Measurements from ENCODE around the gene TMEM11. TPM values are rescaled to one million over a fixed set of nuclear protein-coding genes. Genes with fewer than 3 reads are reported as not detected.

TMEM11 gene
- total and polyA plus RNA-seq, 2 of the 4 experiments (the other 2 are of a cell fraction): 19.9 to 44.7 TPM

DNA sequence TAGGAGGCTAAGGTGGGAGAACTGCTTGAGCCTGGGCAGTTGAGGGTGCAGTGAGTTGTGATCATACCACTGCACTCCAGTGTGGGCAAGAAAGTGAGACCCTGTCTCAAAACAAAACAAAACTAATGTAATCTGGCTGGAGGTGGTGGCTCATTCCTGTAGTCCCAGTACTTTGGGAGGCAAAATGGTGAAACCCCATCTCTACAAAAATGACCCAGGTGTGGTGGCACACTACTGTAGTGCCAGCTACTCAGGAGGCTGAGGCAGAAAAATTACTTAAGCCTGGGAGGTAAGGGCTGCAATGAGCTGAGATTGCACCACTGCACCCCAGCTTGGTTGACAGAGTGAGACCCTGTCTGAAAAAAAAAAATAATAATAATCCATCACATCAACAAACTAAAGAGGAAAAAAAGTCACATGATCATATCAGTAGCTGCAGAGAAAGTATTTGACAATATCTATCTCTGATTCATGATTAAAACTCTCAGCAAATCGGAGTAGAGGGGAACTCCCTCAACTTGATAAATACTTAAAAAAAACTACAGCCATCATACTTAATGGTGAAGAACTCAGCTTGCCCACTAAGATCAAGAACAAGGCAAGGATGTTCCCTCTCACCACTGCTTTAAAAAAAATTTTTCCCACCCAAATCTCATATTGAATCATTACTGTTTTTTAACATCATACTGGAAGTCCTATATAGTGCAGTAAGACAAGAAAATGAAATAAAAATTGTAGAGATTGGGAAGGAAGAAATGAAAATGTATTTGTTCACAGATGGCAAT lies 56.2 kb downstream of the TMEM11 start (continued):
- no peak for TF ChIP-seq RAD21 (IDR thresholded peaks at IDR 0.05; ENCODE audit: low read length)

DNA sequence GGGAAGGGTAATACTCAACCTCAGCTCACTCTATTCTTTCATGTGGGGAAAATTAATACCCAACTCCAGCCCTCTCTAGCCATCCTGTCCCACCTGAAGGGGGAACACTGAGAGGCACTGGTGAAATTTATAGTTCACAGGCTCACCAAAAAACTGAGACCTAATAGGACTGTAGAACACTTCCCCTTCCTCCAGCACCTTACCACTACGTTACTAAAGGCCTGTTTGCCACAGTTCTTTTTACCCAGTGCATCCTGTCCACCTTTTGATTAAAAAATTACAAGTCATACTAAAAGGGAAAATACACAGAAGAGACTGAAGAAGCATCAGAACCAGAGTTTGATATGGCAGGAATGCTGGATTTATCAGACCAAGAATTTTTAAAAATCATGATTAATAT lies 61.2 kb downstream of the TMEM11 start:
- no peaks in the 10 kb centered on the region for H3K27me3 ChIP-seq (ENCODE audit: control insufficient read depth, insufficient read depth, low read length)
- H3K9me1 ChIP-seq (ENCODE audit: insufficient read depth, low read length): no peaks in the 10 kb centered on the region
- H3K14ac ChIP-seq (replicated peaks; ENCODE audit: low read depth, low read length): no peak overlapping the region
- no peaks in the 10 kb centered on the region for H3K36me3 ChIP-seq (ENCODE audit: control insufficient read depth, insufficient read depth, low read length)
- no peak overlapping the region for H4K8ac ChIP-seq (ENCODE audit: low read depth in 2 of 2, low read length in 2 of 2)
- no peak overlapping the region for H2BK120ac ChIP-seq (ENCODE audit: low read depth, low read length)
- H4K20me1 ChIP-seq (ENCODE audit: insufficient read depth, low read length): no peaks in the 10 kb centered on the region
- H3K23ac ChIP-seq (ENCODE audit: low read depth, low read length): no peak overlapping the region
- H2BK15ac ChIP-seq (ENCODE audit: low read depth, low read length): no peak overlapping the region
- in situ Hi-C loops (cut with MboI; ENCODE audit: low sequenced_read_pairs): no loop called here
- no peak overlapping the region for H3K9ac ChIP-seq (ENCODE audit: low read depth, low read length)
- H2AK9ac ChIP-seq (replicated peaks; ENCODE audit: low read depth, low read length, poor library complexity): no peak overlapping the region
- TF ChIP-seq RCOR1 (IDR thresholded peaks at IDR 0.05; ENCODE audit: insufficient replicate concordance, low read length) (no peak), CHD1 (IDR thresholded peaks at IDR 0.05; ENCODE audit: low read depth, low read length) (no peak), MAFK (IDR thresholded peaks at IDR 0.05; ENCODE audit: low read depth, low read length) (no peak), CEBPB (IDR thresholded peaks at IDR 0.05; ENCODE audit: low read depth, low read length) (no peak), RFX5 (IDR thresholded peaks at IDR 0.05; ENCODE audit: low read depth, low read length) (no peak), MAZ (IDR thresholded peaks at IDR 0.05; ENCODE audit: borderline replicate concordance, low read depth, low read length) (no peak), MXI1 (IDR thresholded peaks at IDR 0.05; ENCODE audit: borderline replicate concordance, low read depth, low read length) (no peak)
- TF ChIP-seq, protein P1, sequence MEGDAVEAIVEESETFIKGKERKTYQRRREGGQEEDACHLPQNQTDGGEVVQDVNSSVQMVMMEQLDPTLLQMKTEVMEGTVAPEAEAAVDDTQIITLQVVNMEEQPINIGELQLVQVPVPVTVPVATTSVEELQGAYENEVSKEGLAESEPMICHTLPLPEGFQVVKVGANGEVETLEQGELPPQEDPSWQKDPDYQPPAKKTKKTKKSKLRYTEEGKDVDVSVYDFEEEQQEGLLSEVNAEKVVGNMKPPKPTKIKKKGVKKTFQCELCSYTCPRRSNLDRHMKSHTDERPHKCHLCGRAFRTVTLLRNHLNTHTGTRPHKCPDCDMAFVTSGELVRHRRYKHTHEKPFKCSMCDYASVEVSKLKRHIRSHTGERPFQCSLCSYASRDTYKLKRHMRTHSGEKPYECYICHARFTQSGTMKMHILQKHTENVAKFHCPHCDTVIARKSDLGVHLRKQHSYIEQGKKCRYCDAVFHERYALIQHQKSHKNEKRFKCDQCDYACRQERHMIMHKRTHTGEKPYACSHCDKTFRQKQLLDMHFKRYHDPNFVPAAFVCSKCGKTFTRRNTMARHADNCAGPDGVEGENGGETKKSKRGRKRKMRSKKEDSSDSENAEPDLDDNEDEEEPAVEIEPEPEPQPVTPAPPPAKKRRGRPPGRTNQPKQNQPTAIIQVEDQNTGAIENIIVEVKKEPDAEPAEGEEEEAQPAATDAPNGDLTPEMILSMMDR (conservative IDR thresholded peaks at IDR 0.05; ENCODE audit: low read depth, low read length): no peak
- TF ChIP-seq, protein P2, sequence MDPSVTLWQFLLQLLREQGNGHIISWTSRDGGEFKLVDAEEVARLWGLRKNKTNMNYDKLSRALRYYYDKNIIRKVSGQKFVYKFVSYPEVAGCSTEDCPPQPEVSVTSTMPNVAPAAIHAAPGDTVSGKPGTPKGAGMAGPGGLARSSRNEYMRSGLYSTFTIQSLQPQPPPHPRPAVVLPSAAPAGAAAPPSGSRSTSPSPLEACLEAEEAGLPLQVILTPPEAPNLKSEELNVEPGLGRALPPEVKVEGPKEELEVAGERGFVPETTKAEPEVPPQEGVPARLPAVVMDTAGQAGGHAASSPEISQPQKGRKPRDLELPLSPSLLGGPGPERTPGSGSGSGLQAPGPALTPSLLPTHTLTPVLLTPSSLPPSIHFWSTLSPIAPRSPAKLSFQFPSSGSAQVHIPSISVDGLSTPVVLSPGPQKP (IDR thresholded peaks at IDR 0.05; ENCODE audit: borderline replicate concordance, low read depth, low read length): no peak
- H3K56ac ChIP-seq (ENCODE audit: extremely low read depth, insufficient read depth, low read length): no peak overlapping the region
- WGBS, 2 experiments (ENCODE audit: extremely low coverage in 2 of 2, insufficient read length in 1 of 2): no CpG with 5 or more reads among the region's 1 CpG
- H4K91ac ChIP-seq (ENCODE audit: insufficient read depth, low read depth, low read length): no peak overlapping the region
- H3K4me1 ChIP-seq (ENCODE audit: control insufficient read depth, insufficient read depth, low read length): no peaks in the 10 kb centered on the region
- no peak overlapping the region for H3K4me2 ChIP-seq (ENCODE audit: low read depth, low read length)
- ATAC-seq (ENCODE audit: low read depth) (no peak), DNase-seq (no peak)
- CTCF ChIA-PET: no interaction called here
- no peak overlapping the region for H2BK20ac ChIP-seq (ENCODE audit: low read depth, low read length)
- no peak overlapping the region for H3K27ac ChIP-seq (ENCODE audit: insufficient read depth, low read length)
- dilution Hi-C loops (cut with HindIII; ENCODE audit: low sequenced_read_pairs, unreplicated experiment): no loop called here
- H3K79me1 ChIP-seq (ENCODE audit: low read depth in 1 of 2, low read length in 2 of 2): peaks cover 0 to 3% of the 10 kb centered on the region in 2 experiments; a peak in 1 of 4 replicates
- no TSS peak for BruUV-seq (replicated peaks)
- no peak overlapping the region for H3K18ac ChIP-seq (ENCODE audit: low read depth, low read length)
- no peak overlapping the region for H3K4me3 ChIP-seq (ENCODE audit: insufficient read depth, low read depth, low read length)
- no peaks in the 10 kb centered on the region for H3K9me3 ChIP-seq (ENCODE audit: control insufficient read depth, insufficient read depth, low read length)
- no peak overlapping the region for H3K4ac ChIP-seq (ENCODE audit: low read depth, low read length)
- POLR2A ChIA-PET (ENCODE audit: unreplicated experiment): no interaction called here
- H2AFZ ChIP-seq (replicated peaks; ENCODE audit: low read length, poor library complexity): no peak overlapping the region
- H2AK5ac ChIP-seq (ENCODE audit: low read depth, low read length): no peak overlapping the region
- no peak overlapping the region for H2BK5ac ChIP-seq (ENCODE audit: low read depth, low read length, poor library complexity, severe bottlenecking)
- intact Hi-C loops (cut with micrococcal nuclease): no loop called here
- H4K5ac ChIP-seq (ENCODE audit: low read depth, low read length): no peak overlapping the region

Measured in IMR-90 (cell line).